ENCODE data around the gene NTRK1.

NTRK1 gene

DNA sequence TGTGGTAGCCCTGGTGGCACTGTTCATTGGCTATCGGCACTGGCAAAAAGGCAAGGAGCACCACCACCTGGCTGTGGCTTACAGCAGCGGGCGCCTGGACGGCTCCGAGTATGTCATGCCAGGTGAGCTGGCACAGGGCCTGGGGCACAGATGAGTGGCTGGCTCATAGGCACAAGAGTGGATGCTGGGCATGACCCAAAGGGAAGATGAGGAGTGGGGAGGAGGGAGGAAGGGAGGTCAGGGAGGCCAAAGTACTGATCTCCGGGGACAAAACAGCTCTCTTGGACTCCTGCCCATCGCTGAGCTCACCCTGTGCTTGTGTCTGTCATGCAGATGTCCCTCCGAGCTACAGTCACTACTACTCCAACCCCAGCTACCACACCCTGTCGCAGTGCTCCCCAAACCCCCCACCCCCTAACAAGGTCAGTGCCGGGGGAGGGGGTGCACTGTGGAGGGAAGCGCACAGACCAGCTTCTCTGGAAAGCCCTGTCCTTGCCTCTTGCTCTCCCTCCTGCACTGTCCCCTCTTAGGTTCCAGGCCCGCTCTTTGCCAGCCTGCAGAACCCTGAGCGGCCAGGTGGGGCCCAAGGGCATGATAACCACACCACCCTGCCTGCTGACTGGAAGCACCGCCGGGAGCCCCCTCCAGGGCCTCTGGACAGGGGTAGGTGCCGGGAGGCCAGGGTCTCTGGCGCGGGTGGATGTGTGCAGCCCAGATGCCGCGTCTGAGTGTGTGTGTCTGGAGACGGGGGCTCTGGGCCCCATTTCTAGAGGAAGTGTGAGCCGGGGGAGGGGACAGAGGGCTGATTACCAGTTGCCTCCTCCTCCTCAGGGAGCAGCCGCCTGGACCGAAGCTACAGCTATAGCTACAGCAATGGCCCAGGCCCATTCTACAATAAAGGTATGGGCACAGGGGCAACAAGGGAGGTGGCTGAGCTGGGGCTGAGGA is 52.5 kb downstream of the NTRK1 start:
- no peak overlapping the region for H2BK12ac ChIP-seq (ENCODE audit: low read length)
- H4K91ac ChIP-seq (ENCODE audit: low read depth, low read length) = no peak overlapping the region
- no peak overlapping the region for H4K8ac ChIP-seq (ENCODE audit: low read depth, low read length)
- no peak overlapping the region for H3K4me2 ChIP-seq (ENCODE audit: low read length)
- peaks cover 3% of the 10 kb centered on the region for H3K9me3 ChIP-seq (ENCODE audit: insufficient read depth, low read depth, low read length)
- H4K12ac ChIP-seq (ENCODE audit: low read depth, low read length) = no peak overlapping the region
- H3K79me1 ChIP-seq (ENCODE audit: low read length) = no peaks in the 10 kb centered on the region
- H3K79me2 ChIP-seq (ENCODE audit: control insufficient read depth, insufficient read depth, low read length, poor library complexity) = no peaks in the 10 kb centered on the region
- peaks cover 0 to 4% of the 10 kb centered on the region in 2 experiments for H3K4me1 ChIP-seq (ENCODE audit: control insufficient read depth in 1 of 2, insufficient read depth in 2 of 2, low read length in 2 of 2)
- no peaks in the 10 kb centered on the region for H3K27me3 ChIP-seq (ENCODE audit: insufficient read depth, low read length)
- peaks cover 60 to 67% of the 10 kb centered on the region in 2 experiments for H3K36me3 ChIP-seq (ENCODE audit: control insufficient read depth in 1 of 2, insufficient read depth in 2 of 2, low read length in 2 of 2)
- no peak overlapping the region for H3K14ac ChIP-seq (ENCODE audit: low read length)
- peak overlapping the region; percentile 30 for H3K23ac ChIP-seq (ENCODE audit: low read length)
- H2BK120ac ChIP-seq (ENCODE audit: insufficient read depth, low read length, poor library complexity) = no peak overlapping the region
- H2BK5ac ChIP-seq (ENCODE audit: low read depth, low read length, poor library complexity) = no peak overlapping the region
- no peak overlapping the region for H2AFZ ChIP-seq (ENCODE audit: insufficient read depth, low read length, poor library complexity)
- H3K27ac ChIP-seq (ENCODE audit: low read depth, low read length) = no peak overlapping the region
- no peak overlapping the region for H3K4me3 ChIP-seq (ENCODE audit: low read depth, low read length)
- no peak overlapping the region for H3K9ac ChIP-seq (ENCODE audit: low read length)
- no peak overlapping the region for H3K18ac ChIP-seq (ENCODE audit: low read length)
- DNase-seq = no peak
- no peak overlapping the region for H2AK5ac ChIP-seq (ENCODE audit: low read length)
- H3K4ac ChIP-seq (ENCODE audit: low read depth, low read length) = no peak overlapping the region
- no CpG with 5 or more reads among the region's 24 CpGs for WGBS (ENCODE audit: extremely low coverage, insufficient coverage, insufficient read length)

DNA sequence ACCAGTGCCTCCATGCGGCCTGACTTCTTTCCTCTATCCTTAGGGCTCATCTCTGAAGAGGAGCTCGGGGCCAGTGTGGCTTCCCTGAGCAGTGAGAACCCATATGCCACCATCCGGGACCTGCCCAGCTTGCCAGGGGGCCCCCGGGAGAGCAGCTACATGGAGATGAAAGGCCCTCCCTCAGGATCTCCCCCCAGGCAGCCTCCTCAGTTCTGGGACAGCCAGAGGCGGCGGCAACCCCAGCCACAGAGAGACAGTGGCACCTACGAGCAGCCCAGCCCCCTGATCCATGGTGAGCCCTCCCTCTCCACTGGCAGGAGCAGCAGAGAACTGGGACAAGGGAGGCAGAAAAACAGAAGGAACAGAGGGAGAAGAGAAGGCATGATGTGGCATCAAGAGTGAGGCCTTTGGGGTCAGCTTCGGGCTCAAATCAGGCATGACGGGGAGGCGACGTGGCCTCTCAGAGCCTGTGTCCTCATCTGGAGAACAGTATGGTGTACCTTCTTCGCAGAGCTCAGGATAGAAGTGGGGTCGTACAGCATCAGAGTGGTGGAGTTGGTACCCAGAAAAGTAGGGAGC is 53.2 kb downstream of the NTRK1 start:
- Histone ChIP-seq H3K9me3 (ENCODE audit: insufficient read depth, low read depth, low read length) (peaks cover 2% of the 10 kb centered on the region), H4K12ac (ENCODE audit: low read depth, low read length) (no peak overlapping the region), H3K14ac (ENCODE audit: low read length) (no peak overlapping the region), H3K23ac (ENCODE audit: low read length) (no peak overlapping the region), H3K79me2 (ENCODE audit: control insufficient read depth, insufficient read depth, low read length, poor library complexity) (no peaks in the 10 kb centered on the region), H3K4me3 (ENCODE audit: low read depth, low read length) (no peak overlapping the region), H3K27ac (ENCODE audit: low read depth, low read length) (no peak overlapping the region), H2BK120ac (ENCODE audit: insufficient read depth, low read length, poor library complexity) (no peak overlapping the region), H3K18ac (ENCODE audit: low read length) (no peak overlapping the region), H2BK5ac (ENCODE audit: low read depth, low read length, poor library complexity) (no peak overlapping the region), H3K4me1 (ENCODE audit: control insufficient read depth in 1 of 2, insufficient read depth in 2 of 2, low read length in 2 of 2) (peaks cover 0 to 4% of the 10 kb centered on the region in 2 experiments), H3K27me3 (ENCODE audit: insufficient read depth, low read length) (no peaks in the 10 kb centered on the region), H3K36me3 (ENCODE audit: control insufficient read depth in 1 of 2, insufficient read depth in 2 of 2, low read length in 2 of 2) (peaks cover 52 to 60% of the 10 kb centered on the region in 2 experiments), H4K8ac (ENCODE audit: low read depth, low read length) (no peak overlapping the region), H3K4me2 (ENCODE audit: low read length) (no peak overlapping the region), H2AFZ (ENCODE audit: insufficient read depth, low read length, poor library complexity) (no peak overlapping the region), H4K91ac (ENCODE audit: low read depth, low read length) (no peak overlapping the region), H3K4ac (ENCODE audit: low read depth, low read length) (no peak overlapping the region), H3K79me1 (ENCODE audit: low read length) (no peaks in the 10 kb centered on the region), H2AK5ac (ENCODE audit: low read length) (no peak overlapping the region), H3K9ac (ENCODE audit: low read length) (no peak overlapping the region), H2BK12ac (ENCODE audit: low read length) (no peak overlapping the region)
- no peak for DNase-seq
- no CpG with 5 or more reads among the region's 13 CpGs for WGBS (ENCODE audit: extremely low coverage, insufficient coverage, insufficient read length)

DNA sequence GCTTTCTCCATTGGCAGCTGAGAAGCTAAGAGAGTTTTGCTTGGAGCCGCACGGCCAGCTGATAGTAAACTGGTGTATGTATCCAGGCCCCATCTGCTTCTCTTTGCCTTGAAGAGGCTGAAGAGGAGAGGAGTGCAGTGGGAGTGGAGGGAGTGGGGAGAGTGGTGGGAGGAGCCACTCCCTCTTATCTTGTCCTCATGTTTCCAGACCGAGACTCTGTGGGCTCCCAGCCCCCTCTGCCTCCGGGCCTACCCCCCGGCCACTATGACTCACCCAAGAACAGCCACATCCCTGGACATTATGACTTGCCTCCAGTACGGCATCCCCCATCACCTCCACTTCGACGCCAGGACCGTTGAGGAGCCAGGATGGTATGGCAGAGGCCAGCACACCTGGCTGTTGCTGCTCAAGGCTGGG is 53.8 kb downstream of the NTRK1 start:
- H3K9ac ChIP-seq (ENCODE audit: low read length) = no peak overlapping the region
- H4K8ac ChIP-seq (ENCODE audit: low read depth, low read length) = no peak overlapping the region
- no peak overlapping the region for H3K4me3 ChIP-seq (ENCODE audit: low read depth, low read length)
- DNase-seq = peak; percentile 35 to 54
- no peak overlapping the region for H2BK120ac ChIP-seq (ENCODE audit: insufficient read depth, low read length, poor library complexity)
- no peak overlapping the region for H4K12ac ChIP-seq (ENCODE audit: low read depth, low read length)
- no peak overlapping the region for H3K23ac ChIP-seq (ENCODE audit: low read length)
- H3K27me3 ChIP-seq (ENCODE audit: insufficient read depth, low read length) = no peaks in the 10 kb centered on the region
- no peak overlapping the region for H3K14ac ChIP-seq (ENCODE audit: low read length)
- no peak overlapping the region for H3K4me2 ChIP-seq (ENCODE audit: low read length)
- peaks cover 0 to 4% of the 10 kb centered on the region in 2 experiments for H3K4me1 ChIP-seq (ENCODE audit: control insufficient read depth in 1 of 2, insufficient read depth in 2 of 2, low read length in 2 of 2)
- H2BK5ac ChIP-seq (ENCODE audit: low read depth, low read length, poor library complexity) = no peak overlapping the region
- H4K91ac ChIP-seq (ENCODE audit: low read depth, low read length) = no peak overlapping the region
- peaks cover 2% of the 10 kb centered on the region for H3K9me3 ChIP-seq (ENCODE audit: insufficient read depth, low read depth, low read length)
- no peak overlapping the region for H3K18ac ChIP-seq (ENCODE audit: low read length)
- H3K79me1 ChIP-seq (ENCODE audit: low read length) = no peaks in the 10 kb centered on the region
- no CpG with 5 or more reads among the region's 9 CpGs for WGBS (ENCODE audit: extremely low coverage, insufficient coverage, insufficient read length)
- H2AK5ac ChIP-seq (ENCODE audit: low read length) = no peak overlapping the region
- H3K36me3 ChIP-seq (ENCODE audit: control insufficient read depth in 1 of 2, insufficient read depth in 2 of 2, low read length in 2 of 2) = peaks cover 48 to 54% of the 10 kb centered on the region in 2 experiments
- no peak overlapping the region for H3K4ac ChIP-seq (ENCODE audit: low read depth, low read length)
- H3K79me2 ChIP-seq (ENCODE audit: control insufficient read depth, insufficient read depth, low read length, poor library complexity) = no peaks in the 10 kb centered on the region
- H3K27ac ChIP-seq (ENCODE audit: low read depth, low read length) = no peak overlapping the region
- no peak overlapping the region for H2BK12ac ChIP-seq (ENCODE audit: low read length)
- H2AFZ ChIP-seq (ENCODE audit: insufficient read depth, low read length, poor library complexity) = no peak overlapping the region

DNA sequence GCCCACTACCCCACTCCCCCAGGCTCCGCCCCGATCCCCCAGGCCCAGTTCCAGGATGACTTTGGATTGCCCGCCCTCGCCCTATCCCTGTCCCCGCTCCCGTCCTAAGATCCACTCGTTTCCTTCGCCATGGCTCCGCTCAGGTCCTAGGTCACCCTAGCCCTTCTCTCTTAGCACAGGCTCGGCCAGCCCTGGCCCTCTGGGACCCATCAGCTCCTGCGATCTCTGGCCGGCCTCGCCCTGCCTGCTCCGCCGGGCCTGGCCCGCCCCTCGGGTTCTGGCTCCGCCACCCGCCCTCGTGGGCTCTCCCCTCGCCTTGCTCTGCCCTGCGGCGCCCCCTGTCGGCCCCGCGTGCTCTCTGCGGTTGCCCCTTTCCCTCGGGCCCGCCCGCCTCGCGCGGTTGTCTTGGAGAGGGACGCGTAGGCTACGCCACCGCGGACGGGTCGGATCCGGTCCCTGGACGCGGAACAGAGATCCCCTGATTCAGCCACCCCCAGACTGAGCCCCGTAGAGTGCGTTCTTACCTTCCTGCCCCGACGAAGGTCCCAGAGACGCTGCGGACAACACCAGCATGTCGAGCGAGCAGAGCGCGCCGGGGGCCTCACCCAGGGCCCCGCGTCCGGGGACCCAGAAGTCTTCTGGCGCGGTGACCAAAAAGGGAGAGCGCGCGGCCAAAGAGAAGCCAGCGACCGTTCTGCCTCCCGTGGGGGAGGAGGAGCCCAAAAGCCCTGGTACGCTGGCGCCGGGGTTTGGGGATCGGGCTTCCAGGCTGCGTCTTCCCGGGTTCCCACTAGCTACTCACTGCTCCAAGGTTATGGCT is 59.8 kb downstream of the NTRK1 start, which contains the start of gene LRRC71:
Gene LRRC71, plus strand, starts transcription at position 400 of the 820 bp plus-strand sequence. Its CDS starts 172 bp downstream, at position 572.
- H4K12ac ChIP-seq (ENCODE audit: low read depth, low read length) = no peak within 1 kb of the TSS
- no peak within 1 kb of the TSS for H2AK5ac ChIP-seq (ENCODE audit: low read length)
- H3K18ac ChIP-seq (ENCODE audit: low read length) = no peak within 1 kb of the TSS
- no peak within 1 kb of the TSS for H3K9ac ChIP-seq (ENCODE audit: low read length)
- H2AFZ ChIP-seq (ENCODE audit: insufficient read depth, low read length, poor library complexity) = no peak within 1 kb of the TSS
- no peak within 1 kb of the TSS for H4K91ac ChIP-seq (ENCODE audit: low read depth, low read length)
- peak within 1 kb of the TSS; percentile 5 for H3K14ac ChIP-seq (ENCODE audit: low read length)
- H3K36me3 ChIP-seq (ENCODE audit: control insufficient read depth in 1 of 2, insufficient read depth in 2 of 2, low read length in 2 of 2) = peaks cover 4 to 5% of the 10 kb centered on the region in 2 experiments
- no peak within 1 kb of the TSS for H3K27ac ChIP-seq (ENCODE audit: low read depth, low read length)
- no peak within 1 kb of the TSS for H4K8ac ChIP-seq (ENCODE audit: low read depth, low read length)
- no peak within 1 kb of the TSS for H2BK120ac ChIP-seq (ENCODE audit: insufficient read depth, low read length, poor library complexity)
- H2BK5ac ChIP-seq (ENCODE audit: low read depth, low read length, poor library complexity) = no peak within 1 kb of the TSS
- no peak within 1 kb of the TSS for H3K23ac ChIP-seq (ENCODE audit: low read length)
- peaks cover 4 to 7% of the 10 kb centered on the region in 2 experiments for H3K4me1 ChIP-seq (ENCODE audit: control insufficient read depth in 1 of 2, insufficient read depth in 2 of 2, low read length in 2 of 2)
- peak within 1 kb of the TSS; percentile 45 for H3K4me2 ChIP-seq (ENCODE audit: low read length)
- peaks cover 47% of the 10 kb centered on the region for H3K27me3 ChIP-seq (ENCODE audit: insufficient read depth, low read length)
- no CpG with 5 or more reads among the region's 71 CpGs for WGBS (ENCODE audit: extremely low coverage, insufficient coverage, insufficient read length)
- no peak within 1 kb of the TSS for H2BK12ac ChIP-seq (ENCODE audit: low read length)
- H3K9me3 ChIP-seq (ENCODE audit: insufficient read depth, low read depth, low read length) = peaks cover 4% of the 10 kb centered on the region
- peak; percentile 54 to 72 for DNase-seq
- no peaks in the 10 kb centered on the region for H3K79me2 ChIP-seq (ENCODE audit: control insufficient read depth, insufficient read depth, low read length, poor library complexity)
- no peak within 1 kb of the TSS for H3K4ac ChIP-seq (ENCODE audit: low read depth, low read length)
- H3K79me1 ChIP-seq (ENCODE audit: low read length) = no peaks in the 10 kb centered on the region
- H3K4me3 ChIP-seq (ENCODE audit: low read depth, low read length) = peak within 1 kb of the TSS; percentile 2
